SJSA1 (cell line): Measurements from ENCODE around the gene TBXA2R. TPM values are rescaled to one million over a fixed set of nuclear protein-coding genes. Genes with fewer than 3 reads are reported as not detected.
"Not testable (repeated sequence)": the region's sequence is repeated elsewhere in the genome, so short reads cannot be mapped to it uniquely, and the experiment has no call there.

Experiments
- DNase-seq, 2 experiments: peaks; one replicate each; pipeline ENCODE4 v3.0.0-alpha.2; 2015 to 2020; ENCODE audit warnings: low spot score in 2 of 2, low read depth in 1 of 2
- H3K27ac ChIP-seq: fragments of 250-450 bp; sonication (Bioruptor Pico); 2 replicates; pipeline ENCODE4 v1.5.1; 2020; ENCODE audit warnings: mild to moderate bottlenecking, moderate library complexity
- H3K27me3 ChIP-seq: fragments of 250-450 bp; sonication (Bioruptor Pico); replicated peaks from 2 replicates; pipeline ENCODE4 v1.5.1; 2020; ENCODE audit warnings: mild to moderate bottlenecking, moderate library complexity
- H3K36me3 ChIP-seq: fragments of 250-450 bp; sonication (Bioruptor Pico); 2 replicates; pipeline ENCODE4 v1.5.1; 2020; ENCODE audit warnings: mild to moderate bottlenecking
- H3K4me1 ChIP-seq: fragments of 250-450 bp; sonication (Bioruptor Pico); replicated peaks from 2 replicates; pipeline ENCODE4 v1.6.1; 2021; ENCODE audit warnings: mild to moderate bottlenecking
- H3K4me3 ChIP-seq: fragments of 250-450 bp; sonication (Bioruptor Pico); 2 replicates; pipeline ENCODE4 v1.5.1; 2020; ENCODE audit warnings: mild to moderate bottlenecking
- H3K9me3 ChIP-seq: fragments of 250-450 bp; sonication (Bioruptor Pico); replicated peaks from 2 replicates; pipeline ENCODE4 v1.5.1; 2020; ENCODE audit warnings: mild to moderate bottlenecking
- total RNA-seq: library from RNA; depleted of rRNA; stranded (reverse); fragments of >200 nt; shearing (Covaris generic); gene quantifications from 2 replicates; pipeline ENCODE4 v1.2.3, GENCODE V29; 2014

The TBXA2R gene
- total RNA-seq, 1 experiment from 2014 or later, result not detected

DNA sequence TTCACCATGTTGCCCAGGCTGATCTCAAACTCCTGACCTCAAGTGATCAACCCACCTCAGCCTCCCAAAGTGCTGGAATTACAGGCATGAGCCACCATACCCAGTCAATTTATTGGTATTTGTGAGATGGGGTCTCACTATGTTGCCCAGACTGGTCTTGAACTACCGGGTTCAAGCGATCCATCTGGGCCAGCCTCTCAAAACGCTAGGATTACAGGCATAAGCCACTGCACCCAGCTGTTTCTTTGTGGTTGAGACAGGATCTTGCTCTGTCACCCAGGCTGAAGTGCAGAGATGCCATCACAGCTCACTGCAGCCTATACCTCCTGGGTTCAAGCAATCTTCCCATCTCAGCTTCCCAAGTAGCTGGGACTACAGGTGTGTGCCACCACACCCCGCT, 24.9 kb downstream of the TBXA2R start:
- not testable (repeated sequence) for DNase-seq, H3K4me3 ChIP-seq, H3K9me3 ChIP-seq, H3K27me3 ChIP-seq
- Histone ChIP-seq H3K36me3 (peaks cover 16% of the 10 kb centered on the region), H3K27ac (peak overlapping the region; percentile 24; the same call in 1 of the 2 replicates), H3K4me1 (peaks cover 62% of the 10 kb centered on the region)

DNA sequence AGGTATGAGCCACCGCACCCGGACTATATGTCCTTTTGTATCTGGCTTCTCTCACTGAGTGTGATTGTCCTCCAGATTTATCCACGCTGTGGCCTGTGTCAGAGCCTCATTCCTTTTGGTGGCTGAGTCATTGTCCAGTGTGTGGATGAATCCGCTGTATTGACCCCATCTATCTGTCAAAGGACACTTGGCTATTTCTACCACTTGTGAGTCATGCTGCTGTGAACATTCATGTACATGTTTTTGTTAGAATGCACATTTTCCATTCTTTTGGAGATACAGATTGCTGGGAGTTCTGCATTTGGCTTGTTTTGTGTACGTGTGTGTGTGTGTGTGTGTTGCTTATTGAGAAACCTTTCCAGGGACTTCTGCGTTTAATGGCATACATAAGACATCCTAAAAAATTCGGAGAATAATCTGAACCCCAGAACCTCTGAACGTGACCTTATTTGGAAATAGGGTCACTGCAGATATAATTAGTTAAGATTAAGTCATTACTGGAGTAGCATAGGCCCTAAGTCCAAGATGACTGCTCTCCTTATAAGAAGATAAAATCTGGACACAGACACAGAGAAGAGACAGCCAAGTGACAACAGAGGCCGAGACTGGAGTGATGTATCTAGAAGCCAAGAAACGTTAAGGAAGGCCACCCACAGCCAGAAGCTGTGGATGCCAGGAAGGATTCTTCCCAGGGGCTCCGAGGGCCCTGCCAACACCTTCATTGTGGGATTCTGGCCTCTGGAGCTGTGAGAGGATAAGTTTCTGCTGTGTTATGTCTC, 26.3 kb downstream of the TBXA2R start:
- H3K4me1 ChIP-seq, result peaks cover 53% of the 10 kb centered on the region
- peak; percentile 91 to 92 for DNase-seq
- peaks cover 29% of the 10 kb centered on the region for H3K36me3 ChIP-seq
- H3K4me3 ChIP-seq, result no peak overlapping the region
- peak overlapping the region; percentile 97 for H3K27ac ChIP-seq
- no peaks in the 10 kb centered on the region for H3K9me3 ChIP-seq
- no peaks in the 10 kb centered on the region for H3K27me3 ChIP-seq

DNA sequence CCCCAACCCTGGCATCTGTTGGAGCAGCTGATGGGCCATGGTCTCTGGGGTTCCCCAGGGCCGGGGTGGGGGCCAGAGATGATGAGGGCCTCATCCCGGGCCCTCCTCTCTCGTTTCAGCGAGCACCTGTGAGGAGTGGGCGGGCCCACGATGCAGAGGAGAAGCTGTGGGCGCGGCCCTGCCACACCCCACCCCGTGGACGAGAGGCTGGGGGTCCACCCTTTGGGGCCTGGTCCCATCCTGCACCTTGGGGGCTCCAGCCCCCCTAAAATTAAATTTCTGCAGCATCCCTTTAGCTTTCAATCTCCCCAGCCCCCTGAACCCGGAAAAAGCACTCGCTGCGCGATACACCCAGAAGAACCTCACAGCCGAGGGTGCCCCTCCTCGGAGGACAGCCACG, 28.3 kb downstream of the TBXA2R start:
- peak overlapping the region; percentile 97 for H3K27ac ChIP-seq
- no peaks in the 10 kb centered on the region for H3K27me3 ChIP-seq
- no peak for DNase-seq
- no peaks in the 10 kb centered on the region for H3K9me3 ChIP-seq
- H3K36me3 ChIP-seq, result peaks cover 47% of the 10 kb centered on the region
- no peak overlapping the region for H3K4me3 ChIP-seq
- H3K4me1 ChIP-seq, result peaks cover 48% of the 10 kb centered on the region

DNA sequence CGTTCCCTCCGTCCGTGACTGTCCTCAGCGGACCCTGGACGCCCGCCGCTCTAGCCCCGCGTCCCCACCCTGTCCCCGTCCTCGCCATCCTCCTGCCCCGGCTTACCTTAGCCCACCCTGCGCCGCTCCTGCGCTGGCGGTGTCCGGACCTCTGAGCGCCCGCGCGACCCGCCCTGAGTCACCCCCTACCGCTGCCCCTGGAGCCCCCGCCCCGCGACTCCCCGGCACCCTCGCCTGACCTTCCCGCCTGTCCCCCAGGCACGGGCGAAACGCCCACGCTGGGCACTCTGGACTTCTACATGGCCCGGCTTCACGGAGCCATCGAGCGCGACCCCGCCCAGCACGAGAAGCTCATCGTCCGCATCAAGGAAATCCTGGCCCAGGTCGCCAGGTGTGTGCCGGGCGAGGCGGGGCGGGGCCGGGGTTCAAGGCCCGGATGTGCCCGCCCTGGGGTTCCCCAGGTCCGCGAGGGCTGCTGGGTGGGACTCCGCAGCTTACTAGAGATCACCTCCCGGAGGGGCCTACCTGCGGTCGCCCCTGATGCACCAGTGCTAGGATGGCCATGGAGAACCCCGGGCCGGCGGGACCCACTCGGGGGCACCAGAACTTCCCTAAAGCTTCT, 28.8 kb downstream of the TBXA2R start:
- H3K27ac ChIP-seq, result no peak overlapping the region
- H3K36me3 ChIP-seq, result peaks cover 52% of the 10 kb centered on the region
- no peak for DNase-seq
- H3K9me3 ChIP-seq, result no peaks in the 10 kb centered on the region
- H3K4me3 ChIP-seq, result no peak overlapping the region
- H3K4me1 ChIP-seq, result peaks cover 48% of the 10 kb centered on the region
- no peaks in the 10 kb centered on the region for H3K27me3 ChIP-seq

DNA sequence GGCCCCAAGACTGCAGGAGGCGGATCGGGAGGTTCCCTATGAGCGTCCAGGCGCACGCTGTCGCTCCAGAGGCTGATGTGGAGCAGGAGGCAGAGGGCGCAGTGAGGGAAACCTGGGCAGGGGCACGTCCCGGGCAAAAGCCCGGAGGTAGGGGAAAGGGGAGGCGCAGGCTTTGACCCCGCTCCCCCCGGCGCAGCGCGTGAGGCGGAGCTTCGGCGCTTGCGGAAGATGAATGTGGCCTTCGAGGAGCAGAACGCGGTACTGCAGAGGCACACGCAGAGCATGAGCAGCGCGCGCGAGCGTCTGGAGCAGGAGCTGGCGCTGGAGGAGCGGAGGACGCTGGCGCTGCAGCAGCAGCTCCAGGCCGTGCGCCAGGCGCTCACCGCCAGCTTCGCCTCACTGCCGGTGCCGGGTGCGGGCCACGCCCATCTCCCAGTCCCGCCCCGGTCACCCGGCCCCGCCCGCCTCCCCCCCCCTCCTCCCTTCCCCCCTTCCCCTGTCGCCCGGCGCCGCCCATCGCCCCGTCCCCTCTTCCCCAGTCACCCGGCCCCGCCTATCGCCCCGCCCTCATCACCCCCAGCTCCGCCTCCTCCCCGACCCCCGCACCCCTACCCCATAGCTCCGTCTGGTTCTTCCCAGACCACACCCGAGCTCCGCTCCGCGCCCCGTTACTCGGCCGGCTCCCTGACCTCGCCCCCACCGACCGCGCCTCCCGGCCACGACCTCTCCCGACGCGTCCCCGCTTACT, 29.8 kb downstream of the TBXA2R start:
- DNase-seq, result no peak
- no peak overlapping the region for H3K4me3 ChIP-seq
- peaks cover 49% of the 10 kb centered on the region for H3K4me1 ChIP-seq
- H3K36me3 ChIP-seq, result peaks cover 52% of the 10 kb centered on the region
- no peaks in the 10 kb centered on the region for H3K27me3 ChIP-seq
- H3K9me3 ChIP-seq, result no peaks in the 10 kb centered on the region
- H3K27ac ChIP-seq, result no peak overlapping the region

DNA sequence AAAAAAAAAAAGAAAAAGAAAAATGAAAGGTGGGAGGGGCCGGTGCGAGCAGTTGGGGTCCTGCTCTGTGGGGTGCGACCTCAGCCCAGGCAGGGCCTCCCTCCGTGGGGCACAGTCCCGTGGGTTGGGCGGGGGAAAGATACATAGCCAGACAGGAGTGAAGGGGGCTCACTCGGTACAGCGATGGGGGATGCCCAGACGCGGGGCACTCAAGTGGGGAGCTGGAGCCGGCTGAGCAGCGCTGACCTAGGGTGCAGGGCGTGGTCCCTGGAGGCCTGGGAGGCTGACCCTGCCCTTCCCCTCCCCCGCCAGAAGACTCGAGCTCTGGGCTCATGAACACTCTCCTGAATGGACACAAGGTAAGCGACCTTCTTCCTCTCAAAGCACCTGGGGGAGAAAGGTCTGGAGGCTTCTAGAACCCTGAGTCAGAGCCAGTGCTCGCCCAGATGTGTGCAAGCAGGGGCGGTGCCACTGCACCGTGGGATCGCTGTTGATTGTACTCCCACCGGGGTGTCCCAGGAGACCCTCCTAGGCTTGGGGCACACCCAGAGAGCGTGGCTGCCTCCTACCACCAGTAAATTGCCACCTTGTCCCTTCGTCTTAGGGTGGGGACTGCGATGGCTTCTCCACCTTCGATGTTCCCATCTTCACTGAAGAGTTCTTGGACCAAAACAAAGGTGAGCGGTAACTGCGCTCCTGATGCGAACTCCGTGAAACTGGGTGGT, 30.6 kb downstream of the TBXA2R start:
- no peak for DNase-seq
- Histone ChIP-seq H3K36me3 (peaks cover 54% of the 10 kb centered on the region), H3K9me3 (no peaks in the 10 kb centered on the region), H3K27me3 (no peaks in the 10 kb centered on the region), H3K27ac (no peak overlapping the region), H3K4me1 (peaks cover 42% of the 10 kb centered on the region), H3K4me3 (no peak overlapping the region)

DNA sequence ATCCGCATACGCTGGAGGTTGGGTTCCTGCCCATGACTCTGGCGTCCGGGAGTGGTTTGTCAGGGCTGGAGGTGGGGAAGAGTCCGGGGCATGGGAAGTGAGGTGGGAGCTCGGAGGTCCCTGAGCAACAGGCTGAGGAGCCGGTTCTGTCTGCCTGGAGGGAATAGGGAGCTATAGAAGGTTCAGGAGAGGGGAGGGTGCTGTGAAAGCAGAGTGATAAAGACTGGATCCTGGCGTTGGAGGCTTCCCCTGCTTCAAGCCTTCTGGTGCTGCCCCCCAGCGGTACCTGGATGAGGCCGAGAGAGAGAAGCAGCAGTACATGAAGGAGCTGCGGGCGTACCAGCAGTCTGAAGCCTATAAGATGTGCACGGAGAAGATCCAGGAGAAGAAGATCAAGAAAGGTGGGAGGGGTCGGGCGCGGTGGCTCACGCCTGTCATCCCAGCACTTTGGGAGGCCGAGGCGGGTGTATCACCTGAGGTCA, 31.4 kb downstream of the TBXA2R start:
- Histone ChIP-seq H3K36me3 (peaks cover 54% of the 10 kb centered on the region), H3K27ac (no peak overlapping the region), H3K4me1 (peaks cover 34% of the 10 kb centered on the region), H3K9me3 (no peaks in the 10 kb centered on the region), H3K4me3 (no peak overlapping the region), H3K27me3 (no peaks in the 10 kb centered on the region)
- DNase-seq, result no peak

DNA sequence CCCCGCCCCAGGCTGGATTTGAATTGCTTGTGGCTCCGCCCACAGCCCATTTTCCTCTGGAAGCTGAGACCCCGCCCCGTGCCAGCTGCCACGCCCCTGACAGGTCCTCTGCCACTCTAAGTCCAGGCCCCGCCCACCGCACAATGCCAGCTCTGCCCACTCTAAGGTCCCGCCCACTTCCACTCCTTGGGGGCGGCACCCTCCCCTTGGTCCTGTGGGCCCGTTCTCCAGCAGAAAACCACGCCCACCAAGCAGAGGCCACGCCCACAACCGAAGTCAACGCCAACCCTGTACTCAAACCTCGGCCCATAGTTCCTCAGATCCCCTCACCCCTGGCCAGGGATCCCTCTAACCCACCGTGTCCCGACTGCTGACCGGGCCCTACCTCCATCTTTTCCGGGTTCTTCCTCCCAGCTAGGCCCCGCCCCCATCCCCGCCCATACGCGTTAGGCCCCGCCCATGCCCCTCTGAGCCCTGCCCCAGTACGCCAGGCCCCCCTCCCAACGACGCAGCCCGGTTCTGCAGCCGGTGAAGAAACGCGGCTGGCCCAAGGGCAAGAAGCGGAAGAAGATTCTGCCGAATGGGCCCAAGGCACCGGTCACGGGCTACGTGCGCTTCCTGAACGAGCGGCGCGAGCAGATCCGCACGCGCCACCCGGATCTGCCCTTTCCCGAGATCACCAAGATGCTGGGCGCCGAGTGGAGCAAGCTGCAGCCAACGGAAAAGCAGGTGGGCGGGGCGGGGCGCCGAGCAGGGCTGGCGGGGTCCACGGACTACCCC, 32.6 kb downstream of the TBXA2R start:
- H3K4me1 ChIP-seq, result peaks cover 22% of the 10 kb centered on the region
- peak overlapping the region; percentile 92 for H3K4me3 ChIP-seq
- peaks cover 53% of the 10 kb centered on the region for H3K36me3 ChIP-seq
- no peaks in the 10 kb centered on the region for H3K27me3 ChIP-seq
- no peaks in the 10 kb centered on the region for H3K9me3 ChIP-seq
- peak; percentile 95 to 99 for DNase-seq
- peak overlapping the region; percentile 87 for H3K27ac ChIP-seq

DNA sequence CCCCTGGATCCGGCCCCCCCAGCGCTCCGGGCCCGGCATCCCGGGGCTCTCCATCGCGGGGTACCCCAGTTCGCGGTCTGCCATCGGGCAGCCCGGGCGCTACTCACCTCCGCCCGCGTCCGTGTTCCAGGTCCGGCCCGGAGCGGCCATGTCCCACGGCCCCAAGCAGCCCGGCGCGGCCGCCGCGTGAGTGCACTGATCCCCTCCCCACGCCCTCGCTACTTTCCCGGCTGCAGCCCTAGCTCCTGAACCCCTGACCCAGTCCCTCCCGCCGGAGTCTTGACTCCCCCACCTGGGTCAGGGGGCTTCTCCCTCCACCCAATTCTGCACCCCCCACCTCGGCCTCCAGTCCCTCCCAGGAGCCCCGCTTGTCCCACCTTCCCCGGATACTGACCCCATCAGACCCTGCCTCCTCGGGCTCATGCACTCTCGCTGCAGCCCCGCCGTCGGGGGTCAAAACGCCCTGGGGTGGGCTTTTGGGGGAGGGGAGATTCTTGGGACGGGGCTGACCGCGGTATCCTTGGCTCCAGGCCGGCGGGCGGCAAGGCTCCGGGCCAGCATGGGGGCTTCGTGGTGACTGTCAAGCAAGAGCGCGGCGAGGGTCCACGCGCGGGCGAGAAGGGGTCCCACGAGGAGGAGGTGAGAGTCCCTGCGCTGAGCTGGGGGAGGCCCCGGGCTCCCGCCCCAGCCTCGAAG, 33.4 kb downstream of the TBXA2R start:
- Histone ChIP-seq H3K9me3 (no peaks in the 10 kb centered on the region), H3K4me1 (peaks cover 14% of the 10 kb centered on the region), H3K27me3 (no peaks in the 10 kb centered on the region), H3K36me3 (peaks cover 46% of the 10 kb centered on the region), H3K4me3 (peak overlapping the region; percentile 92), H3K27ac (peak overlapping the region; percentile 87)
- peak in 1 of 2 experiments; percentile 46 for DNase-seq

DNA sequence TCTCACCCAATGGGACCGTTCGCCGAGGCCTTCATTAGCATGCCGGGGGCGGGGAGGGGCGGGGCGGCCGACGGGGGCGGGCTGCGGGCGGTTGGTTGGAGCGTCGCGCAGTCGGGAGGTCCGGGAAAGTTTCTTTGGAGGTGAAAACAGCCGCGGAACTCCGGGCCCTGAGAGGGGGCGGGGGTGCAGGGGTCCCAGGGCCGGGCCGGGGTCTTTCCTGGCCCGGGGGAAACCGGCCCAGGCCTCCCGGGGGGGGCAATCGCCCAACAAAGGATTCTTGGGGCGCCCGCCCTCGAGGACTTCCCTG, 33.9 kb downstream of the TBXA2R start, which contains the start of gene HMG20B:
Gene HMG20B (plus strand): TSS at position 90 of the 307 bp plus-strand sequence. CDS start 366 bp downstream, outside the sequence.
- Histone ChIP-seq H3K36me3 (peaks cover 41% of the 10 kb centered on the region), H3K4me1 (peaks cover 9% of the 10 kb centered on the region), H3K4me3 (peak within 1 kb of the TSS; percentile 92), H3K27ac (peak within 1 kb of the TSS; percentile 87), H3K27me3 (no peaks in the 10 kb centered on the region), H3K9me3 (no peaks in the 10 kb centered on the region)
- DNase-seq, result no peak

DNA sequence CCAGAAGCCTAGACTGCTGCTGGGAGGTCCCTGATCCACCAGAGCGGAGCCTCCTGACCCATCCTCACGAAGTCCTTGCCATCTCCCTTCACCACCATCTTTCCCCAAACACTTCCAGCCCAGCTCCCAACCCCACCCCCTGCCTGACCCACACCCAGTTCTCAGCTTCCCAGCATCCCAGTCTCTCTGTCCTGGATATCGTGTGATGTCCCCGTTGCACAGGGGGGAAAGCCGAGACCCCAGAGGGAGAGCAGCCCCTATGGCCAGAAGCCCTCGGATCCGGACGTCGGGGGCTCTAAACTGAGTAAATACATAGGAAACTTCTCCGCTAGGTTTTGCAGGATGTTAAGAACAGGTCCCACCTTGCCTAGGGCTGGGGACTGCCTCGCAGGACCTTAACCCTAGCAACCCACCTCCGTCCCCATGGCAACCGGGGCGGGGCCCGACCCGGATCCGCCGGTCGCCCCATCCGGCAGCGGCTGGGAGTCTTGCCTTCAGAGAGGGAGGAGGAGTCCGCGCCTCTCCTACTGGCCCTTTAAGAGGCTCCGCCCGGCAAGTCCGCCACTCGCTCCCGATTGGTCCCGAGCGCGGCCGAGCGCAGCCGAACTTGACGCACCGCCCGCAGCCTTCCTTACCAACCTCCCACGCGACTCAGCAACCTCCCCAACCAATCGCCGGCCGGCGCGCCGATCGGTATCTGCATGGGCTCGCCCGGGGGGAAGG, 34.4 kb downstream of the TBXA2R start:
- peak; percentile 99 to 100 for DNase-seq
- peak overlapping the region; percentile 92 for H3K4me3 ChIP-seq
- H3K27ac ChIP-seq, result peak overlapping the region; percentile 24; the same call in 1 of the 2 replicates
- peaks cover 39% of the 10 kb centered on the region for H3K36me3 ChIP-seq
- peaks cover 9% of the 10 kb centered on the region for H3K4me1 ChIP-seq
- no peaks in the 10 kb centered on the region for H3K9me3 ChIP-seq
- no peaks in the 10 kb centered on the region for H3K27me3 ChIP-seq

DNA sequence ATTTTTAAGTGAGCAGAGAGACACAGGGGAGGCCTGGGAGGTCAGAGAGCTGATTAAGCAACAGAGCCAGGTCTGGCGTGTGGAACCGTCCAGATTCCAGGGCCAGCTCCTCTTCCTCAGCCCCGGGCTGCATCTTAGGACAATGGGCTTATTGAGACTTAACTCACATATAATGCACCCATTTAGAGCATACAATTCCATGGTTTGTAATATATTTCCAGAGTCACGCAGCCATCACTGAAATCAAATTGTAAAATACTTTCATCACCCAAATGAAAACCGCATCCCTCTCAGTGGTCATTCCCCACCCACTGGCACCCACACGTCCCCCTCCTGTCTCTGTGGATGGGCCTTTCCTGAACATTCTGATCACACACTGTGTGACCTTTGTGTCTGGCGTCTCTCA, 36.1 kb downstream of the TBXA2R start:
- Histone ChIP-seq H3K36me3 (peaks cover 28% of the 10 kb centered on the region), H3K9me3 (no peaks in the 10 kb centered on the region), H3K4me1 (peaks cover 14% of the 10 kb centered on the region), H3K27me3 (no peaks in the 10 kb centered on the region), H3K27ac (no peak overlapping the region), H3K4me3 (no peak overlapping the region)
- DNase-seq, result no peak
